Measurements from ENCODE around the gene CFAP53. TPM values are rescaled to one million over a fixed set of nuclear protein-coding genes. Genes with fewer than 3 reads are reported as not detected.

The CFAP53 gene
- total and polyA plus RNA-seq, 2 of the 13 experiments (the other 11 are each of a cell fraction or from before 2014, with no cell fraction given) = 0.05 to 0.07 TPM

DNA sequence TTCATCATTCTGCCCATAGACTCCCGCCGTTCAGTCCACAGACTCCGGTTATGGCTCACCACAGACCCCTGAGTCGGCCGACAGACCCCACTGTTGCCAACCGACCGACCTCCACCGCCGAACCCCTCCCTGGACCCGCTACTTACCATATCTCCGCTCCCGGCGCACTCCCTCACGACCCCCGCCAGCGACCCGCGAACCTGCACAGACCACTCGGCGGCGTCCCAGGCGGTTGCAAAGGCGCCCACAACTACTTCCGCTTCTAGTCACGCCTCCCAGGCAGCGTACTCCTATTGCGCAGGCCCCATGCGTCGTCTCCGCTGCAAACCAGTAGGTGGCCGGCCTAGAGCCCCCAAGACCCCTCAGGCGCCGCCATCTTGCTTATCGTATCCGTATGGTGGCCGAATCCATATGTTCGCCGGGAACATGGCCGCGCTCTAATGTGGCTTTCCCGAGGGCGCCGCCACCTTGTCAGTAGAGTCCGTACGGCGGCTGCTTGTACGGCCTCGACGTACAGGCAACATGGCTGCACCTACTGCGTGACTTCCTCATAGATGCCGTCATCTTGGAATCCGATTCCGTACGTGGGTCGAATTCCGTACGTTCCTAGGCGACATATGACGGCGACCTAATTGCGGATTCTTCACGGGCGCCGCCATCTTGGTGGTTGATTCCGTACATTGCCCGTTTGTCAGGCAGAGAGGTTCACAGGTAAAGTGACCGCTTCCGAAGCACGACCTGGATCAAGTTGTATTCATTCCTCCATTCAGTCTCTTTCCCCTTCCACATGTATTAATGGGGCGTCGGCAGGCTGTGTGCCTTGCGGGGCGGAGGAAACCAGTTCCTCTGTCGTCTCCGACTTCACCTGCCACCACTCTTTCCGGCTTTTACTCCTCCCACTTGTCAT is 21.4 kb upstream of the CFAP53 start, which contains the start of gene CXXC1 (continued):
- TF ChIP-seq, protein P1, sequence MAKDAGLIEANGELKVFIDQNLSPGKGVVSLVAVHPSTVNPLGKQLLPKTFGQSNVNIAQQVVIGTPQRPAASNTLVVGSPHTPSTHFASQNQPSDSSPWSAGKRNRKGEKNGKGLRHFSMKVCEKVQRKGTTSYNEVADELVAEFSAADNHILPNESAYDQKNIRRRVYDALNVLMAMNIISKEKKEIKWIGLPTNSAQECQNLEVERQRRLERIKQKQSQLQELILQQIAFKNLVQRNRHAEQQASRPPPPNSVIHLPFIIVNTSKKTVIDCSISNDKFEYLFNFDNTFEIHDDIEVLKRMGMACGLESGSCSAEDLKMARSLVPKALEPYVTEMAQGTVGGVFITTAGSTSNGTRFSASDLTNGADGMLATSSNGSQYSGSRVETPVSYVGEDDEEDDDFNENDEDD (CRISPR knock-in tag; IDR thresholded peaks at IDR 0.05; ENCODE audit: borderline replicate concordance) = peak; percentile 27; the same call in 1 of the 2 replicates
- peak; percentile 29 for TF ChIP-seq ZMAT3 (CRISPR knock-in tag; conservative IDR thresholded peaks at IDR 0.05)
- peak; percentile 84; the same call in 1 of the 2 replicates for TF ChIP-seq SP4 (CRISPR knock-in tag; IDR thresholded peaks at IDR 0.05)
- TF ChIP-seq, protein P2, sequence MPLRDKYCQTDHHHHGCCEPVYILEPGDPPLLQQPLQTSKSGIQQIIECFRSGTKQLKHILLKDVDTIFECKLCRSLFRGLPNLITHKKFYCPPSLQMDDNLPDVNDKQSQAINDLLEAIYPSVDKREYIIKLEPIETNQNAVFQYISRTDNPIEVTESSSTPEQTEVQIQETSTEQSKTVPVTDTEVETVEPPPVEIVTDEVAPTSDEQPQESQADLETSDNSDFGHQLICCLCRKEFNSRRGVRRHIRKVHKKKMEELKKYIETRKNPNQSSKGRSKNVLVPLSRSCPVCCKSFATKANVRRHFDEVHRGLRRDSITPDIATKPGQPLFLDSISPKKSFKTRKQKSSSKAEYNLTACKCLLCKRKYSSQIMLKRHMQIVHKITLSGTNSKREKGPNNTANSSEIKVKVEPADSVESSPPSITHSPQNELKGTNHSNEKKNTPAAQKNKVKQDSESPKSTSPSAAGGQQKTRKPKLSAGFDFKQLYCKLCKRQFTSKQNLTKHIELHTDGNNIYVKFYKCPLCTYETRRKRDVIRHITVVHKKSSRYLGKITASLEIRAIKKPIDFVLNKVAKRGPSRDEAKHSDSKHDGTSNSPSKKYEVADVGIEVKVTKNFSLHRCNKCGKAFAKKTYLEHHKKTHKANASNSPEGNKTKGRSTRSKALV (CRISPR knock-in tag; IDR thresholded peaks at IDR 0.05) = no peak
- TF ChIP-seq ZNF850 (CRISPR knock-in tag; conservative IDR thresholded peaks at IDR 0.05) = no peak
- TF ChIP-seq ZNF350 (CRISPR knock-in tag; IDR thresholded peaks at IDR 0.05; ENCODE audit: borderline replicate concordance, low read depth) = peak; percentile 91; the same call in 1 of the 2 replicates
- TF ChIP-seq TCF7 (IDR thresholded peaks at IDR 0.05; ENCODE audit: low read depth) = no peak
- TF ChIP-seq SMAD1 (CRISPR knock-in tag; IDR thresholded peaks at IDR 0.05; ENCODE audit: borderline replicate concordance, low read depth) = peak; percentile 69; the same call in 1 of the 2 replicates
- TF ChIP-seq, protein P3, sequence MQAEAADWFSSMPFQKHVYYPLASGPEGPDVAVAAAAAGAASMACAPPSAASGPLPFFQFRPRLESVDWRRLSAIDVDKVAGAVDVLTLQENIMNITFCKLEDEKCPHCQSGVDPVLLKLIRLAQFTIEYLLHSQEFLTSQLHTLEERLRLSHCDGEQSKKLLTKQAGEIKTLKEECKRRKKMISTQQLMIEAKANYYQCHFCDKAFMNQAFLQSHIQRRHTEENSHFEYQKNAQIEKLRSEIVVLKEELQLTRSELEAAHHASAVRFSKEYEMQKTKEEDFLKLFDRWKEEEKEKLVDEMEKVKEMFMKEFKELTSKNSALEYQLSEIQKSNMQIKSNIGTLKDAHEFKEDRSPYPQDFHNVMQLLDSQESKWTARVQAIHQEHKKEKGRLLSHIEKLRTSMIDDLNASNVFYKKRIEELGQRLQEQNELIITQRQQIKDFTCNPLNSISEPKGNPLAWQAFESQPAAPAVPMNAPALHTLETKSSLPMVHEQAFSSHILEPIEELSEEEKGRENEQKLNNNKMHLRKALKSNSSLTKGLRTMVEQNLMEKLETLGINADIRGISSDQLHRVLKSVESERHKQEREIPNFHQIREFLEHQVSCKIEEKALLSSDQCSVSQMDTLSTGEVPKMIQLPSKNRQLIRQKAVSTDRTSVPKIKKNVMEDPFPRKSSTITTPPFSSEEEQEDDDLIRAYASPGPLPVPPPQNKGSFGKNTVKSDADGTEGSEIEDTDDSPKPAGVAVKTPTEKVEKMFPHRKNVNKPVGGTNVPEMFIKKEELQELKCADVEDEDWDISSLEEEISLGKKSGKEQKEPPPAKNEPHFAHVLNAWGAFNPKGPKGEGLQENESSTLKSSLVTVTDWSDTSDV (CRISPR knock-in tag; IDR thresholded peaks at IDR 0.05) = no peak
- TF ChIP-seq EED (CRISPR knock-in tag; IDR thresholded peaks at IDR 0.05) = 0 out of 2 replicates have a peak, but pooled peaks have one; percentile 71
- TF ChIP-seq SIX1 (CRISPR knock-in tag; IDR thresholded peaks at IDR 0.05; ENCODE audit: borderline replicate concordance) = peak; percentile 51; the same call in 1 of the 2 replicates
- TF ChIP-seq GATAD1 (CRISPR knock-in tag; IDR thresholded peaks at IDR 0.05) = peak; percentile 83
- TF ChIP-seq POLR2G (IDR thresholded peaks at IDR 0.05; ENCODE audit: low read depth, low read length) = peak; percentile 81
- no peak for TF ChIP-seq BRCA1 (CRISPR knock-in tag; IDR thresholded peaks at IDR 0.05)
- TF ChIP-seq TAF1 (CRISPR knock-in tag; IDR thresholded peaks at IDR 0.05) = no peak; the same call in 1 of the 2 replicates
- TF ChIP-seq, protein P4, sequence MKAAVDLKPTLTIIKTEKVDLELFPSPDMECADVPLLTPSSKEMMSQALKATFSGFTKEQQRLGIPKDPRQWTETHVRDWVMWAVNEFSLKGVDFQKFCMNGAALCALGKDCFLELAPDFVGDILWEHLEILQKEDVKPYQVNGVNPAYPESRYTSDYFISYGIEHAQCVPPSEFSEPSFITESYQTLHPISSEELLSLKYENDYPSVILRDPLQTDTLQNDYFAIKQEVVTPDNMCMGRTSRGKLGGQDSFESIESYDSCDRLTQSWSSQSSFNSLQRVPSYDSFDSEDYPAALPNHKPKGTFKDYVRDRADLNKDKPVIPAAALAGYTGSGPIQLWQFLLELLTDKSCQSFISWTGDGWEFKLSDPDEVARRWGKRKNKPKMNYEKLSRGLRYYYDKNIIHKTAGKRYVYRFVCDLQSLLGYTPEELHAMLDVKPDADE (CRISPR knock-in tag; IDR thresholded peaks at IDR 0.05) = no peak
- peak; percentile 95 for TF ChIP-seq TEAD3 (CRISPR knock-in tag; optimal IDR thresholded peaks at IDR 0.05; ENCODE audit: borderline replicate concordance)
- TF ChIP-seq, protein P5, sequence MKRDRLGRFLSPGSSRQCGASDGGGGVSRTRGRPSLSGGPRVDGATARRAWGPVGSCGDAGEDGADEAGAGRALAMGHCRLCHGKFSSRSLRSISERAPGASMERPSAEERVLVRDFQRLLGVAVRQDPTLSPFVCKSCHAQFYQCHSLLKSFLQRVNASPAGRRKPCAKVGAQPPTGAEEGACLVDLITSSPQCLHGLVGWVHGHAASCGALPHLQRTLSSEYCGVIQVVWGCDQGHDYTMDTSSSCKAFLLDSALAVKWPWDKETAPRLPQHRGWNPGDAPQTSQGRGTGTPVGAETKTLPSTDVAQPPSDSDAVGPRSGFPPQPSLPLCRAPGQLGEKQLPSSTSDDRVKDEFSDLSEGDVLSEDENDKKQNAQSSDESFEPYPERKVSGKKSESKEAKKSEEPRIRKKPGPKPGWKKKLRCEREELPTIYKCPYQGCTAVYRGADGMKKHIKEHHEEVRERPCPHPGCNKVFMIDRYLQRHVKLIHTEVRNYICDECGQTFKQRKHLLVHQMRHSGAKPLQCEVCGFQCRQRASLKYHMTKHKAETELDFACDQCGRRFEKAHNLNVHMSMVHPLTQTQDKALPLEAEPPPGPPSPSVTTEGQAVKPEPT (CRISPR knock-in tag; IDR thresholded peaks at IDR 0.05; ENCODE audit: low read depth) = peak; percentile 63; the same call in 1 of the 2 replicates
- peak; percentile 60 for TF ChIP-seq CEBPG (CRISPR knock-in tag; IDR thresholded peaks at IDR 0.05)
- TF ChIP-seq ZNF430 (CRISPR knock-in tag; IDR thresholded peaks at IDR 0.05) = peak; percentile 41
